ENCODE results near the gene SETD3. TPM values are rescaled to one million over a fixed set of nuclear protein-coding genes. Genes with fewer than 3 reads are reported as not detected.

Gene SETD3
- total RNA-seq, 4 donors from 2014 or later = 29.1 to 65.4 (median 36.3) TPM

- H3K36me3 ChIP-seq = peaks cover 19 to 99% (median 44%) of the 10 kb centered on the region in 3 donors
- no peak overlapping the region for H3K27ac ChIP-seq
- intact Hi-C loops (cut with DNase I) = no loop called here
- DNase-seq = no peak
- 86 to 87% methylated on average over 10 to 12 of the region's 14 CpGs for WGBS, 2 donors
- H3K9me3 ChIP-seq = no peaks in the 10 kb centered on the region
- no peaks in the 10 kb centered on the region for H3K27me3 ChIP-seq
- no peak for TF ChIP-seq CTCF (IDR thresholded peaks at IDR 0.05)
- no peak for TF ChIP-seq POLR2A (IDR thresholded peaks at IDR 0.05)
- no peak overlapping the region for H3K4me3 ChIP-seq
- H3K4me1 ChIP-seq = no peaks in the 10 kb centered on the region
These were observed 22.3 kb upstream of the SETD3 start for GRCh38 chr14:99502989-99503421.

- no peak overlapping the region for H3K27ac ChIP-seq
- no peaks in the 10 kb centered on the region for H3K9me3 ChIP-seq
- H3K4me1 ChIP-seq = no peaks in the 10 kb centered on the region
- 83 to 92% methylated on average over 1 to 3 of the region's 3 CpGs for WGBS, 2 donors
- peaks cover 12 to 99% (median 25%) of the 10 kb centered on the region in 3 donors for H3K36me3 ChIP-seq
- no peak for DNase-seq
- H3K4me3 ChIP-seq = no peak overlapping the region
- no peaks in the 10 kb centered on the region for H3K27me3 ChIP-seq
- intact Hi-C loops (cut with DNase I) = no loop called here
- TF ChIP-seq POLR2A (IDR thresholded peaks at IDR 0.05) (no peak), CTCF (IDR thresholded peaks at IDR 0.05) (no peak)
These were observed 17.2 kb upstream of the SETD3 start for GRCh38 chr14:99497894-99498293.

DNA sequence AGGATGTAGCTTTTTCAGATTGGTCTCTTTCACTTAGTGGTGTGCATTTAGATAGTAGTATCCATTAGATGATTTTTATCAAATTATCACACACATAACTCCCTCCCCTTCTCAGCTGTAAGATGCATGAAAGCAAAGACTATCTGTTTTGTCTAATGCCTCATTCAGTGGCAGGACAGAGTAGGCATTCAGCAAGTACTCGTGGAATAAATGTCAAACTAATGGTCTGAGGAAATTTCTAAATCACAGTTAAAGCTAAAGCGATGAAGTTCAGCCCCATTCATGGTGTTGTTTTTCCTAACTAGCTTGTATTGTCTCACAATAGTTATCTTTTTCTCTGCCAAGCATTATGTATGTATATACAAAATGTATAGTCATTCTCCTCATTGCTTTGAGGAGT is 16.7 kb upstream of the SETD3 start:
- H3K27me3 ChIP-seq = no peaks in the 10 kb centered on the region
- 90 to 97% methylated on average over 2 of the region's 2 CpGs for WGBS, 2 donors
- DNase-seq = no peak
- no peak overlapping the region for H3K27ac ChIP-seq
- H3K36me3 ChIP-seq = peaks cover 7 to 99% (median 25%) of the 10 kb centered on the region in 3 donors
- no peaks in the 10 kb centered on the region for H3K4me1 ChIP-seq
- H3K9me3 ChIP-seq = no peaks in the 10 kb centered on the region
- TF ChIP-seq CTCF (IDR thresholded peaks at IDR 0.05) (no peak), POLR2A (IDR thresholded peaks at IDR 0.05) (no peak)
- H3K4me3 ChIP-seq = no peak overlapping the region
- intact Hi-C loops (cut with DNase I) = no loop called here

- DNase-seq = no peak
- peaks cover 14 to 58% (median 26%) of the 10 kb centered on the region in 3 donors for H3K4me1 ChIP-seq
- no peaks in the 10 kb centered on the region for H3K36me3 ChIP-seq
- intact Hi-C loops (cut with DNase I) = no loop called here
- H3K9me3 ChIP-seq = no peaks in the 10 kb centered on the region
- no peaks in the 10 kb centered on the region for H3K27me3 ChIP-seq
- H3K4me3 ChIP-seq = no peak overlapping the region
- H3K27ac ChIP-seq = no peak overlapping the region
- TF ChIP-seq POLR2A (IDR thresholded peaks at IDR 0.05) = no peak
- no peak for TF ChIP-seq CTCF (IDR thresholded peaks at IDR 0.05)
- WGBS, 2 donors = 28 to 51% methylated on average over 2 of the region's 2 CpGs
These were observed 3.4 kb upstream of the SETD3 start for GRCh38 chr14:99484106-99484505.

DNA sequence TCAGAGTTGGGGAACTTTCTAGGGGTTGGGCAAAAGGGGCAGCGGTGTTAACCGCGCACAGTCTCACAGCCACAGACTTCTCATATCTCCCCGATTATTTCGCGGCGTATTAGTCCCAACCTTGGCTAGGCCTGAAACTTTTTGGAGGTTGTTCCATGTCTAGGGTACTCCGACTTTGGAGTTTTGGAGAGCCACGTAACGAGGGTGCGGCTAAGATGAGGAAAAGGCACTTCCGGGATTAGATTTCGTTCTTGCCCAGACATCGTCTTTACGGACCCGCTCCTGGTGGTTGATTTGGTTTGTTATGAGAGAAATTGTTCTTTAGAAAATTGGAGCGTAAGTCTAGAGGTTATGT is 1.1 kb upstream of the SETD3 start:
- peaks cover 22 to 61% (median 36%) of the 10 kb centered on the region in 3 donors for H3K4me1 ChIP-seq
- no peak for DNase-seq
- no peaks in the 10 kb centered on the region for H3K27me3 ChIP-seq
- intact Hi-C loops (cut with DNase I) = no loop called here
- peak overlapping the region; percentile 92 to 99 (median 98) for H3K4me3 ChIP-seq
- no peaks in the 10 kb centered on the region for H3K9me3 ChIP-seq
- 0 to 2% methylated on average over 8 to 13 of the region's 17 CpGs for WGBS, 2 donors
- H3K36me3 ChIP-seq = no peaks in the 10 kb centered on the region
- H3K27ac ChIP-seq = peak overlapping the region; percentile 98 to 99 (median 99)
- peak in 1 of 6 experiments; percentile 31 for TF ChIP-seq CTCF (IDR thresholded peaks at IDR 0.05)
- TF ChIP-seq POLR2A (IDR thresholded peaks at IDR 0.05) = no peak
